IMR-90 (cell line): Measurements from ENCODE around the gene TEPSIN. TPM values are rescaled to one million over a fixed set of nuclear protein-coding genes. Genes with fewer than 3 reads are reported as not detected.

ENCODE experiments used
- ATAC-seq: fragments of 200-7000 bp; cut with Tn5 transposase; 2 replicates; pipeline ENCODE4 v1.9.1; 2020; ENCODE audit warnings: low read depth, mild to moderate bottlenecking, moderate library complexity
- BruUV-seq: library from RNA; stranded (reverse); fragments of 400-500 nt; replicated peaks from 2 replicates; lab custom pipeline; 2021; lab: Mats Ljungman, UMichigan
- CTCF ChIA-PET: fragments of 300-600 bp; formaldehyde crosslinking; extraction: SDS; loops from one replicate; lab custom pipeline; 2021; ENCODE audit warnings: antibody characterized with exemption; lab: Yijun Ruan, JAX
- POLR2A ChIA-PET: fragments of 300-600 bp; sonication (Branson Sonifier 250); formaldehyde crosslinking; loops from one replicate; lab custom pipeline; 2022; ENCODE audit warnings: antibody characterized with exemption; ENCODE audit not compliant: unreplicated experiment; lab: Charles Lee
- DNase-seq: peaks from one replicate; pipeline ENCODE4 v3.0.0; 2013
- H2AFZ ChIP-seq: replicated peaks from 2 replicates; pipeline ENCODE3; 2013; ENCODE audit warnings: low read length, mild to moderate bottlenecking; ENCODE audit not compliant: poor library complexity
- H2AK5ac ChIP-seq: 2 replicates; pipeline ENCODE4 v1.6.1; 2013; ENCODE audit warnings: low read depth, low read length, inconsistent platforms
- H2AK9ac ChIP-seq: replicated peaks from 2 replicates; pipeline ENCODE3; 2013; ENCODE audit warnings: mild to moderate bottlenecking, low read depth, low read length, moderate library complexity; ENCODE audit not compliant: poor library complexity
- H2BK120ac ChIP-seq: 2 replicates; pipeline ENCODE4 v1.6.1; 2013; ENCODE audit warnings: low read depth, low read length, inconsistent platforms
- H2BK15ac ChIP-seq: 3 replicates; pipeline ENCODE4 v1.6.1; 2013; ENCODE audit warnings: low read depth, low read length, inconsistent platforms
- H2BK20ac ChIP-seq: 2 replicates; pipeline ENCODE4 v1.6.1; 2013; ENCODE audit warnings: low read depth, mild to moderate bottlenecking, inconsistent platforms, low read length, moderate library complexity
- H2BK5ac ChIP-seq: 2 replicates; pipeline ENCODE4 v1.6.1; 2013; ENCODE audit warnings: mild to moderate bottlenecking, low read depth, low read length, inconsistent platforms; ENCODE audit not compliant: poor library complexity, severe bottlenecking
- H3K14ac ChIP-seq: replicated peaks from 2 replicates; pipeline ENCODE4 v1.6.1; 2013; ENCODE audit warnings: low read depth, low read length, inconsistent platforms
- H3K18ac ChIP-seq: 2 replicates; pipeline ENCODE4 v1.6.1; 2013; ENCODE audit warnings: low read depth, low read length, control low read depth
- H3K23ac ChIP-seq: 2 replicates; pipeline ENCODE4 v1.6.1; 2013; ENCODE audit warnings: low read depth, low read length, inconsistent platforms
- H3K27ac ChIP-seq: 2 replicates; pipeline ENCODE4 v1.5.1; 2013; ENCODE audit warnings: mild to moderate bottlenecking, control low read depth, low read length; ENCODE audit not compliant: insufficient read depth
- H3K27me3 ChIP-seq: 2 replicates; pipeline ENCODE4 v1.6.1; 2013; ENCODE audit warnings: low read length; ENCODE audit not compliant: control insufficient read depth, insufficient read depth
- H3K36me3 ChIP-seq: 2 replicates; pipeline ENCODE4 v1.6.1; 2013; ENCODE audit warnings: low read length, mixed read lengths; ENCODE audit not compliant: control insufficient read depth, insufficient read depth
- H3K4ac ChIP-seq: 2 replicates; pipeline ENCODE4 v1.6.1; 2013; ENCODE audit warnings: low read depth, low read length, inconsistent platforms
- H3K4me1 ChIP-seq: 2 replicates; pipeline ENCODE4 v1.6.1; 2013; ENCODE audit warnings: low read length, mixed read lengths; ENCODE audit not compliant: control insufficient read depth, insufficient read depth
- H3K4me2 ChIP-seq: 2 replicates; pipeline ENCODE4 v1.6.1; 2013; ENCODE audit warnings: low read depth, mild to moderate bottlenecking, control low read depth, low read length, moderate library complexity
- H3K4me3 ChIP-seq: 2 replicates; pipeline ENCODE4 v1.5.1; 2013; ENCODE audit warnings: low read depth, mild to moderate bottlenecking, control low read depth, low read length, moderate library complexity; ENCODE audit not compliant: insufficient read depth
- H3K56ac ChIP-seq: 2 replicates; pipeline ENCODE4 v1.6.1; 2013; ENCODE audit warnings: low read length, inconsistent platforms; ENCODE audit not compliant: insufficient read depth; ENCODE audit errors: extremely low read depth
- H3K79me1 ChIP-seq, 2 experiments: 2 replicates each; pipeline ENCODE4 v1.6.1; 2013; ENCODE audit warnings: low read length in 2 of 2, inconsistent platforms in 1 of 2, low read depth in 1 of 2
- H3K9ac ChIP-seq: 2 replicates; pipeline ENCODE4 v1.6.1; 2013; ENCODE audit warnings: low read depth, low read length, control low read depth
- H3K9me1 ChIP-seq: 2 replicates; pipeline ENCODE4 v1.6.1; 2013; ENCODE audit warnings: low read length, inconsistent platforms; ENCODE audit not compliant: insufficient read depth
- H3K9me3 ChIP-seq: 2 replicates; pipeline ENCODE4 v1.6.1; 2013; ENCODE audit warnings: low read length; ENCODE audit not compliant: control insufficient read depth, insufficient read depth
- H4K20me1 ChIP-seq: 2 replicates; pipeline ENCODE4 v1.6.1; 2013; ENCODE audit warnings: low read length, inconsistent platforms; ENCODE audit not compliant: insufficient read depth
- H4K5ac ChIP-seq: 2 replicates; pipeline ENCODE4 v1.6.1; 2013; ENCODE audit warnings: mild to moderate bottlenecking, low read depth, low read length, control low read depth
- H4K8ac ChIP-seq, 2 experiments: 2 replicates each; pipeline ENCODE4 v1.6.1; 2013; ENCODE audit warnings: low read depth in 2 of 2, low read length in 2 of 2, control low read depth in 1 of 2, inconsistent platforms in 1 of 2
- H4K91ac ChIP-seq: 2 replicates; pipeline ENCODE4 v1.6.1; 2013; ENCODE audit warnings: low read depth, low read length, inconsistent platforms; ENCODE audit not compliant: insufficient read depth
- BHLHE40 ChIP-seq: fragments of 150-350 bp; IDR thresholded peaks from 2 replicates; pipeline ENCODE4 v1.6.1; 2016; ENCODE audit warnings: mild to moderate bottlenecking, low read depth, low read length
- CEBPB ChIP-seq: IDR thresholded peaks from 2 replicates; pipeline ENCODE4 v1.6.1; 2012; ENCODE audit warnings: low read depth, low read length, improper control_type of control experiment
- CHD1 ChIP-seq: IDR thresholded peaks from 2 replicates; pipeline ENCODE4 v1.6.1; 2012; ENCODE audit warnings: low read depth, low read length, improper control_type of control experiment
- CTCF ChIP-seq: conservative IDR thresholded peaks from 2 replicates; pipeline ENCODE4 v1.5.1; 2012; ENCODE audit warnings: mild to moderate bottlenecking, low read depth, low read length, improper control_type of control experiment
- ELK1 ChIP-seq: fragments of 150-350 bp; IDR thresholded peaks from 2 replicates; pipeline ENCODE4 v1.6.1; 2016; ENCODE audit warnings: low read depth, mild to moderate bottlenecking, low read length, moderate library complexity, borderline replicate concordance
- MAFK ChIP-seq: IDR thresholded peaks from 2 replicates; pipeline ENCODE4 v1.6.1; 2012; ENCODE audit warnings: low read depth, low read length, improper control_type of control experiment
- MAZ ChIP-seq: IDR thresholded peaks from 2 replicates; pipeline ENCODE4 v1.6.1; 2012; ENCODE audit warnings: low read depth, mild to moderate bottlenecking, low read length, improper control_type of control experiment, moderate library complexity, borderline replicate concordance
- MXI1 ChIP-seq: IDR thresholded peaks from 2 replicates; pipeline ENCODE4 v1.6.1; 2012; ENCODE audit warnings: low read depth, mild to moderate bottlenecking, low read length, moderate library complexity, borderline replicate concordance
- NFE2L2 ChIP-seq: fragments of 150-350 bp; IDR thresholded peaks from 2 replicates; pipeline ENCODE4 v1.6.1; 2016; ENCODE audit warnings: low read depth, mild to moderate bottlenecking, low read length
- POLR2A ChIP-seq: IDR thresholded peaks from 2 replicates; pipeline ENCODE4 v1.6.1; 2012; ENCODE audit warnings: mild to moderate bottlenecking, low read depth, low read length
- RAD21 ChIP-seq: IDR thresholded peaks from 2 replicates; pipeline ENCODE4 v1.6.1; 2012; ENCODE audit warnings: low read length, improper control_type of control experiment
- RFX5 ChIP-seq: IDR thresholded peaks from 2 replicates; pipeline ENCODE4 v1.8.0; 2012; ENCODE audit warnings: low read depth, mild to moderate bottlenecking, low read length, moderate library complexity
- USF2 ChIP-seq: fragments of 150-350 bp; IDR thresholded peaks from 2 replicates; pipeline ENCODE4 v1.6.1; 2017; ENCODE audit warnings: mild to moderate bottlenecking, antibody characterized with exemption, low read length, low read depth
- WGBS, 2 experiments: methylation state at CpG; one replicate each; pipeline versions ENCODE4 v1.1.5 to v1.1.7; 2013; ENCODE audit warnings: missing lambda C conversion rate in 2 of 2; ENCODE audit not compliant: insufficient read length in 1 of 2; ENCODE audit errors: extremely low coverage in 2 of 2; 5-methylcytosine and 5-hydroxymethylcytosine counted together
- dilution Hi-C: fragments of 300-500 bp; cut with HindIII; formaldehyde crosslinking; loops from one replicate; pipeline ENCODE4 v1.14.3; 2018; ENCODE audit warnings: low sequenced_read_pairs; ENCODE audit not compliant: unreplicated experiment
- in situ Hi-C: fragments of 300-500 bp; cut with MboI; formaldehyde crosslinking; loops from 3 replicates; pipeline ENCODE4 v1.14.3; 2019; ENCODE audit warnings: low sequenced_read_pairs, inconsistent platforms, mixed read lengths
- intact Hi-C: fragments of 100-400 bp; cut with micrococcal nuclease; formaldehyde crosslinking; loops from 2 replicates; pipeline ENCODE4 v1.10.0; 2022
- polyA plus RNA-seq, 3 experiments: library from polyadenylated mRNA; depleted of rRNA; stranded (reverse); fragments of >200 nt; gene quantifications; 2 replicates each; pipeline ENCODE4 v1.2.3, GENCODE V29; 2012; ENCODE audit warnings: low replicate concordance in 1 of 3
- total RNA-seq: library from RNA; depleted of rRNA; stranded (reverse); fragments of >200 nt; gene quantifications from 2 replicates; pipeline ENCODE4 v1.2.3, GENCODE V29; 2012

The TEPSIN gene
- total and polyA plus RNA-seq, 2 of the 4 experiments (the other 2 are of a cell fraction): 3.2 to 28.1 TPM

GRCh38 chr17:81253358-81254131 is 14.7 kb upstream of the TEPSIN start (continued):
- TF ChIP-seq USF2: no peak
- TF ChIP-seq MAFK: no peak

GRCh38 chr17:81252987-81253329 is 14.1 kb upstream of the TEPSIN start:
- H4K91ac ChIP-seq: no peak overlapping the region
- H2BK15ac ChIP-seq: no peak overlapping the region
- H3K27me3 ChIP-seq: no peaks in the 10 kb centered on the region
- H2BK20ac ChIP-seq: no peak overlapping the region
- dilution Hi-C loops (no loop called here), in situ Hi-C loops (no loop called here), intact Hi-C loops (loop anchor here (1.0 kb wide), 1 partner anchor 231 kb away; no protein-coding TSS in a partner anchor)
- H3K27ac ChIP-seq: no peak overlapping the region
- no TSS peak for BruUV-seq
- H3K56ac ChIP-seq: no peak overlapping the region
- no peak overlapping the region for H3K9ac ChIP-seq
- no peak overlapping the region for H2AK9ac ChIP-seq
- H3K4me3 ChIP-seq: no peak overlapping the region
- H3K36me3 ChIP-seq: peaks cover 27% of the 10 kb centered on the region
- no peaks in the 10 kb centered on the region for H3K9me3 ChIP-seq
- H2AFZ ChIP-seq: no peak overlapping the region
- ChIA-PET CTCF (interaction anchor here (0.6 to 1.2 kb wide), 2 partner anchors 116 to 232 kb away, joined by 4 to 6 read pairs; no protein-coding TSS in a partner anchor), POLR2A (no interaction called here)
- ATAC-seq: no peak
- no peak for DNase-seq
- H3K4me1 ChIP-seq: peaks cover 12% of the 10 kb centered on the region
- H4K5ac ChIP-seq: no peak overlapping the region
- no peak overlapping the region for H3K4me2 ChIP-seq
- H4K8ac ChIP-seq: no peak overlapping the region
- H3K4ac ChIP-seq: no peak overlapping the region
- H2BK120ac ChIP-seq: no peak overlapping the region
- H3K14ac ChIP-seq: no peak overlapping the region
- peaks cover 22% of the 10 kb centered on the region for H4K20me1 ChIP-seq
- H2BK5ac ChIP-seq: no peak overlapping the region
- no peak overlapping the region for H2AK5ac ChIP-seq
- no peak overlapping the region for H3K18ac ChIP-seq
- no peak overlapping the region for H3K23ac ChIP-seq
- H3K9me1 ChIP-seq: peaks cover 7% of the 10 kb centered on the region
- H3K79me1 ChIP-seq: peaks cover 9 to 18% of the 10 kb centered on the region in 2 experiments; a peak in 3 of 4 replicates
- 55% methylated on average over 7 of the region's 15 CpGs; no CpG with 5 or more reads in 1 of the 2 experiments for WGBS, 2 experiments
- TF ChIP-seq MAFK (no peak), NFE2L2 (no peak), RFX5 (no peak), CHD1 (no peak), RAD21 (no peak), CTCF (no peak), BHLHE40 (no peak), MXI1 (no peak), MAZ (no peak), CEBPB (no peak), ELK1 (no peak), POLR2A (no peak)
